Heart right ventricle (tissue), 16 donors: ENCODE results near the gene NEDD4L. TPM values are rescaled to one million over a fixed set of nuclear protein-coding genes. Genes with fewer than 3 reads are reported as not detected.

Source experiments
- ATAC-seq, 8 donors: fragments of 200-7000 bp; cut with Tn5 transposase; one replicate each; pipeline ENCODE4 v1.9.1; 2020; ENCODE audit warnings: mild to moderate bottlenecking in 8 of 8, moderate library complexity in 8 of 8, moderate number of reproducible peaks in 1 of 8
- DNase-seq, 2 donors: peaks; one replicate each; pipeline ENCODE4 v3.0.0-alpha.2; 2020
- H3K27ac ChIP-seq, 10 donors: fragments of 200-600 bp; sonication (generic) in 2 of 10; one replicate each; pipeline versions ENCODE4 v1.5.0 to v1.8.0; 2020 to 2022; ENCODE audit warnings: mild to moderate bottlenecking in 3 of 10
- H3K27me3 ChIP-seq, 7 donors: fragments of 200-600 bp; one replicate each; pipeline ENCODE4 v1.8.0; 2021 to 2022; ENCODE audit warnings: mild to moderate bottlenecking in 2 of 7
- H3K36me3 ChIP-seq, 9 donors: fragments of 200-600 bp; sonication (generic) in 1 of 9; one replicate each; pipeline versions ENCODE4 v1.5.0 to v1.8.0; 2020 to 2022; ENCODE audit warnings: mild to moderate bottlenecking in 2 of 9
- H3K4me1 ChIP-seq, 9 donors: fragments of 200-600 bp; sonication (generic) in 1 of 9; one replicate each; pipeline versions ENCODE4 v1.5.0 to v1.8.0; 2020 to 2022; ENCODE audit warnings: mild to moderate bottlenecking in 4 of 9
- H3K4me3 ChIP-seq, 10 donors: fragments of 200-600 bp; sonication (generic) in 2 of 10; one replicate each; pipeline versions ENCODE4 v1.5.0 to v1.8.0; 2020 to 2022; ENCODE audit warnings: mild to moderate bottlenecking in 7 of 10, moderate library complexity in 2 of 10
- H3K9me3 ChIP-seq, 11 donors: fragments of 200-600 bp in 10 of 11; sonication (generic) in 2 of 11; one replicate each; pipeline versions ENCODE4 v1.5.0 to v1.8.0; 2013 to 2022; ENCODE audit warnings: mild to moderate bottlenecking in 2 of 11, control low read depth in 1 of 11, moderate library complexity in 1 of 11
- WGBS, 2 donors: extraction: QIAGEN DNeasy Blood & Tissue Kit; methylation state at CpG; one replicate each; pipeline ENCODE4 v1.1.7; 2013; ENCODE audit warnings: inconsistent platforms in 1 of 2; 5-methylcytosine and 5-hydroxymethylcytosine counted together
- intact Hi-C, 10 donors: fragments of 100-400 bp; cut with DNase I; formaldehyde crosslinking; loops; one replicate each; pipeline versions ENCODE4 v1.11.1 to v1.14.2; 2022
- polyA plus RNA-seq, 2 donors: library from polyadenylated mRNA; stranded (reverse); fragments of 200-250 nt; gene quantifications; one replicate each; pipeline ENCODE4 v1.2.3, GENCODE V29; 2013
- total RNA-seq, 10 donors: library from RNA; stranded (reverse); fragmentation: NEBNext Ultra II Directional in 3 of 10; extraction: Animal tissue kit (Norgen Biotek cat#: 25700) in 3 of 10; gene quantifications; one replicate each; pipeline versions ENCODE4 v1.2.1 to v1.2.4, GENCODE V29; 2021 to 2023
- TF ChIP-seq, protein P1 (sequence below), 9 donors: fragments of 200-600 bp; sonication (generic) in 2 of 9; IDR thresholded peaks; one replicate each; pipeline versions ENCODE4 v1.5.0 to v1.8.0; 2021 to 2022; ENCODE audit warnings: antibody characterized with exemption in 9 of 9, mild to moderate bottlenecking in 5 of 9, moderate library complexity in 1 of 9
- donor health status: Arrhythmogenic right ventricular cardiomyopathy.
- donor health status: ischemic (EF 13 %, LVEDD 7.1; RV severe dilation, severe dysfunction).
- donor health status: healthy with polysubstance abuse.
- donor health status: DM: no; HTN: yes; CAD: no.
- donor health status: DM: no; HTN: no; CAD: no.
- donor health status: ischemic (EF 25% LVEDD 6.9; RV normal size, moderate dysfunction).
- donor health status: ischemic (EF 25% LVEDD 5.7; RV mildly dilated, moderate dysfunction).
- donor health status: healthy.
- donor health status: DM: yes; HTN: yes; CAD: no.
- donor health status: Ischemic cardiomyopathy.
- donor health status: ischemic (EF 35%, LVEDD 5.7; RV mildly dilated, moderate dysfunction).
- donor health status: nonischemic (EF 11% LVEDD 7.7; RV severe dilation, severe dysfunction).
- donor health status: DM: yes; HTN: yes; CAD: no.
- donor health status: PGD.
- donor health status: ischemic (EF 29% LVEDD 5.4; RV normal size, mild dysfunction).
- donor health status: nonischemic (EF 23%, LVEDD 6.1; RV moderate dilation, normal function).

Gene NEDD4L
- total and polyA plus RNA-seq, 12 donors = 9.6 to 67.1 (median 49.4) TPM

DNA sequence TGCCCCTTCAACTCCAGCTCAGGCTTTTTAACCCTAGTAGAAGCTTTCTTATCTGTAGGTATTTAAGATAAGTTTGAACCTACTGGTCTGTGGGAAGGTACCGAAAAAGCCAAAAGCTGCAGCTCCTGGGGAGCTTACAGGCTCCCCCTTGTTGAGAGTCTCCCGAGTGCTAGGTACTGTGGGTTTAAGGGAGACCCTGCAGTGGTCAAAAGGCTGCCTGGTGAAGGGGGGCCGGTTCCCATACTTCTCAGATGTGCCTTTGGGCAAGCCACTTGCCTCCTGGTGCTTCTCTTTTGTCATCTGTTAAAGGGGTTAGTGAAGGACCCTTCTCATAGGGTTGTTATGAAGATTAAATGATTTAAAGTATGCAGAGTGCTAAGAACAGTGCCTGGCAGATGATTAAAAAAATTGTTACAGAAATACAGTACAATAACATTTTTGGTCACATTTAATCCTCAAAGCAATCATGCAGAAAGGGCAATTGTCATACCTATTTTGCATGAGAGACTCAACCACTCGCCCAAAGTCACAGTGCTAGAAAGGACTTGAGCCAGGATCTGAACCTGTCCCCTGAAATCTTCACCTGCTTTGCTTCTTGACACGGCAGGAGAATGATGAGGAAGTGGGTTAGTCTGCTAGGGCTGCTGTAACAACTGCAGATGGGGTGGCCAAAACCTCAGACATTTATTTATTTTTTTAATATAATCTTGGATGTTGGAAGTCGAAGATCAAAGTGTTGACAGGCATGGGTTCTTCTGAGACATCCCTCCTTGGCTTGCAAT, 62.5 kb downstream of the NEDD4L start:
- Histone ChIP-seq H3K4me1 (peaks cover 0 to 3% (median 0%) of the 10 kb centered on the region in 9 donors), H3K27me3 (no peaks in the 10 kb centered on the region), H3K27ac (no peak overlapping the region), H3K36me3 (no peaks in the 10 kb centered on the region), H3K4me3 (no peak overlapping the region), H3K9me3 (no peaks in the 10 kb centered on the region)
- ATAC-seq (no peak), DNase-seq (no peak)
- TF ChIP-seq, protein P1, sequence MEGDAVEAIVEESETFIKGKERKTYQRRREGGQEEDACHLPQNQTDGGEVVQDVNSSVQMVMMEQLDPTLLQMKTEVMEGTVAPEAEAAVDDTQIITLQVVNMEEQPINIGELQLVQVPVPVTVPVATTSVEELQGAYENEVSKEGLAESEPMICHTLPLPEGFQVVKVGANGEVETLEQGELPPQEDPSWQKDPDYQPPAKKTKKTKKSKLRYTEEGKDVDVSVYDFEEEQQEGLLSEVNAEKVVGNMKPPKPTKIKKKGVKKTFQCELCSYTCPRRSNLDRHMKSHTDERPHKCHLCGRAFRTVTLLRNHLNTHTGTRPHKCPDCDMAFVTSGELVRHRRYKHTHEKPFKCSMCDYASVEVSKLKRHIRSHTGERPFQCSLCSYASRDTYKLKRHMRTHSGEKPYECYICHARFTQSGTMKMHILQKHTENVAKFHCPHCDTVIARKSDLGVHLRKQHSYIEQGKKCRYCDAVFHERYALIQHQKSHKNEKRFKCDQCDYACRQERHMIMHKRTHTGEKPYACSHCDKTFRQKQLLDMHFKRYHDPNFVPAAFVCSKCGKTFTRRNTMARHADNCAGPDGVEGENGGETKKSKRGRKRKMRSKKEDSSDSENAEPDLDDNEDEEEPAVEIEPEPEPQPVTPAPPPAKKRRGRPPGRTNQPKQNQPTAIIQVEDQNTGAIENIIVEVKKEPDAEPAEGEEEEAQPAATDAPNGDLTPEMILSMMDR (IDR thresholded peaks at IDR 0.05) = no peak
- intact Hi-C loops = no loop called here
- 85 to 86% methylated on average over 6 of the region's 6 CpGs for WGBS, 2 donors

DNA sequence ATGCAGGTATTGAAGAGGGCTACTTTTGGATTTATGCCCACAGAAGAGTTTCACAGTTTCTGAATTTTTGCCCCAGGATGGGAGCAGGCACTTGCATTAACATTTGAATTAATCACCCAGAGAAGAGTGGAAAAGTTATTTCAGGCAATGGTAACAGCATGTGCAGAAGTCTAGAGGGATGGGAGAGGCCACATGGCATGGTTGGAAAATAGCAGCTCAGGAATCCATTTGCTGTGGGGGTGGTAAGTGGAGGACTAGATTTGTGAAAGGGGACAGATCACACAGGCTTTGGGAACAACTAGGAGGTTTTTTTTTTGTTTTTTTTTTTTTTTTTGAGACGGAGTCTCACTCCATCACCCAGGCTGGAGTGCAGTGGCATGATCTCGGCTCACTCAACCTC, 65.2 kb downstream of the NEDD4L start:
- no peak for DNase-seq
- Histone ChIP-seq H3K4me3 (no peak overlapping the region), H3K4me1 (no peaks in the 10 kb centered on the region), H3K27ac (no peak overlapping the region), H3K9me3 (no peaks in the 10 kb centered on the region), H3K27me3 (no peaks in the 10 kb centered on the region), H3K36me3 (no peaks in the 10 kb centered on the region)
- 90 to 98% methylated on average over 2 of the region's 2 CpGs for WGBS, 2 donors
- TF ChIP-seq, protein P1 (IDR thresholded peaks at IDR 0.05) = no peak
- peak in 1 of 8 donors; percentile 23 for ATAC-seq
- intact Hi-C loops = no loop called here

DNA sequence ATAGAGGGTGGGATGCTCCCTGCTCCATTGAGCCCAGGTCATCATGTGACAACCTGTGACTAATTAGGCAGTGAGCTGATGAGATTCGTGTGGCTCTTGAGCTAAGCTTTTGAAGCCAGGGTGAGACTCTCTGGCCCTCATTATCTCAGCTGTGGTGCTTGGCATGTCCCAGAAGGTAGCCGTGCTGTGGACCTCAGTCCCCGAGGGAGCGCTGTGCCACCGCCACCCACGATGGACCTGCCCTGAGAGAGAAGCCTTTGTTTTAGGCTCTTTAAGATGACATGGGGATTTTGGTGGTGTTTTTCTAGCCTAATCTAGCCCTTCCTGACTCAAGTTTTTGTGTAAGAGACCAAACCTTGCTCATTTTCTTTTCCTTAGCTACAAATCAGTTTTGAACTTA, 66.4 kb downstream of the NEDD4L start:
- ATAC-seq = no peak
- no peaks in the 10 kb centered on the region for H3K4me1 ChIP-seq
- H3K4me3 ChIP-seq = no peak overlapping the region
- 60 to 63% methylated on average over 6 of the region's 6 CpGs for WGBS, 2 donors
- TF ChIP-seq, protein P1 (IDR thresholded peaks at IDR 0.05) = no peak
- no peak for DNase-seq
- no peak overlapping the region for H3K27ac ChIP-seq
- intact Hi-C loops = no loop called here
- H3K9me3 ChIP-seq = no peaks in the 10 kb centered on the region
- H3K36me3 ChIP-seq = no peaks in the 10 kb centered on the region
- H3K27me3 ChIP-seq = no peaks in the 10 kb centered on the region

DNA sequence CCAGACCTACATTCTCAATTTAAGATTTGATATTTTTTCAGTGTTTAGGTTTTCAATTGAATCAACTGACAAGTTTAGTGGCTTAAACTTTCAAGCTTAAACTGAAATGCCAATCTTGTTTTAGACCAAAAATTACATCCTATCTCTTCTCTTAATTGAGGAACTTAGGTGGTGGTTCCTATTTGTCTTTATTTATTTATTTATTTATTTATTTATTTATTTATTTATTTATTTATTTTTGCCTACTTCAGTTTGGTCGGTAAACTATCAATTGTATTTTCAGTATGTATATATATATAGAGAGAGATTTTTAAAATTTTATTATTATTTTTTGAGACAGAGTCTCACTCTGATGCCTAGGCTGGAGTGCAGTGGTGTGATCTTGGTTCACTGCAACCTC, 68.1 kb downstream of the NEDD4L start:
- H3K27ac ChIP-seq = no peak overlapping the region
- no peaks in the 10 kb centered on the region for H3K9me3 ChIP-seq
- intact Hi-C loops = no loop called here
- no peaks in the 10 kb centered on the region for H3K4me1 ChIP-seq
- DNase-seq = no peak
- 99 to 100% methylated on average over 1 of the region's 1 CpG for WGBS, 2 donors
- no peak for ATAC-seq
- TF ChIP-seq, protein P1 (IDR thresholded peaks at IDR 0.05) = no peak
- no peaks in the 10 kb centered on the region for H3K36me3 ChIP-seq
- H3K27me3 ChIP-seq = no peaks in the 10 kb centered on the region
- no peak overlapping the region for H3K4me3 ChIP-seq
